Measurements from ENCODE around the gene CXorf49.
"Not testable (repeated sequence)": the region's sequence is repeated elsewhere in the genome, so short reads cannot be mapped to it uniquely, and the experiment has no call there.

The CXorf49 gene

GRCh38 chrX:71671938-71672337, 46.1 kb downstream of the CXorf49 start:
- no peak for DNase-seq (ENCODE audit: low read depth)

GRCh38 chrX:71671043-71671780, 46.9 kb downstream of the CXorf49 start:
- no peak for DNase-seq (ENCODE audit: low read depth)

- not testable (repeated sequence) for DNase-seq (ENCODE audit: low read depth)
Observed at GRCh38 chrX:71669947-71670346, 48.1 kb downstream of the CXorf49 start.

GRCh38 chrX:71669492-71669891, 48.6 kb downstream of the CXorf49 start:
- no peak for DNase-seq (ENCODE audit: low read depth)

GRCh38 chrX:71668248-71668595, 49.9 kb downstream of the CXorf49 start:
- DNase-seq (ENCODE audit: low read depth) = no peak

GRCh38 chrX:71667328-71668247, 50.5 kb downstream of the CXorf49 start, which contains the start of gene LOC101059915:
LOC101059915 (plus strand) TSS chrX:71667546.
- no peak for DNase-seq (ENCODE audit: low read depth)

GRCh38 chrX:71666240-71667223, 51.6 kb downstream of the CXorf49 start:
- DNase-seq (ENCODE audit: low read depth) = no peak

GRCh38 chrX:71665747-71666146, 52.3 kb downstream of the CXorf49 start:
- DNase-seq (ENCODE audit: low read depth) = no peak

GRCh38 chrX:71664889-71665491, 53.1 kb downstream of the CXorf49 start:
- DNase-seq (ENCODE audit: low read depth) = no peak
